Coronary artery (tissue), 2 donors: ENCODE results near the gene NUAK1.

Experiments used
- DNase-seq: peaks from one replicate; pipeline ENCODE4 v3.0.0-alpha.2; 2017; ENCODE audit warnings: low spot score
- H3K27ac ChIP-seq, 2 donors: fragments of 200-600 bp; sonication (generic); one replicate each; pipeline ENCODE4 v1.5.1; 2016 to 2019
- H3K4me3 ChIP-seq: fragments of 200-600 bp; sonication (generic); 2 replicates; pipeline ENCODE4 v1.5.1; 2016; ENCODE audit warnings: mild to moderate bottlenecking, moderate library complexity
- CTCF ChIP-seq: fragments of 200-600 bp; sonication (generic); IDR thresholded peaks from one replicate; pipeline ENCODE4 v1.5.1; 2019; ENCODE audit warnings: antibody characterized with exemption

NUAK1 gene

DNA sequence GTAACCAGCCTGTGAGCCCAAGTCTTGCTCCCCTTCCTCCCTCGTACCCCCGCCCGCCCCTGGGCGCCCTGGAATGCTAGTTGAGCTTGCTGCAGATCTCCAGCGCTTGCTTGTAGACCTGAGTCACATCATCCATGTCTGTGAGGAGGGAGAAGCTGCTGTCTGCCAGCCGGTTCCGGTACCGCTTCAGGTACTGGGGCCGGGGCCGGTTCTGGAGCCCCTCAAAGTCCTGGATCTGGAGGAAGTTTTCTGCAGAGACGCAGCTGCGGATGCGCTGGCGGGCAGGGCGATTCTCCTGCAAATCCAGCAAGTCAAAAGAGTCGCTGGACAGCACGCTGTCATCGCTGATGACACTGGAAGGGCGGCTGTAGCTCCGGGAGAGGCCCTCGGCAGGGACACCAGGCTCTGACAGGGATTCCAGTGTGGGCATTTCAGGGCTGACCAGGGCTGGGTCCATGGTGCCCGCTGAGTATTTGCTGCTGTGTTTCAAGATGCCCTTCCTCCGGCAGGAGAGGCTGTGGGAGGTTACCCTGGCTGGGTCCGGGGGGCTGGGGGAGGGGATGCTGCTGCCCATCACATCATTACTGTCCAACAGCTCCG, 71.9 kb downstream of the NUAK1 start:
- Histone ChIP-seq H3K27ac (no peak overlapping the region), H3K4me3 (no peak overlapping the region)
- no peak for TF ChIP-seq CTCF
- DNase-seq, result no peak

GRCh38 chr12:106066051-106066705, 72.6 kb downstream of the NUAK1 start:
- H3K4me3 ChIP-seq, result no peak overlapping the region
- peak overlapping the region in 1 of 2 donors; percentile 29 for H3K27ac ChIP-seq
- no peak for DNase-seq
- no peak for TF ChIP-seq CTCF

DNA sequence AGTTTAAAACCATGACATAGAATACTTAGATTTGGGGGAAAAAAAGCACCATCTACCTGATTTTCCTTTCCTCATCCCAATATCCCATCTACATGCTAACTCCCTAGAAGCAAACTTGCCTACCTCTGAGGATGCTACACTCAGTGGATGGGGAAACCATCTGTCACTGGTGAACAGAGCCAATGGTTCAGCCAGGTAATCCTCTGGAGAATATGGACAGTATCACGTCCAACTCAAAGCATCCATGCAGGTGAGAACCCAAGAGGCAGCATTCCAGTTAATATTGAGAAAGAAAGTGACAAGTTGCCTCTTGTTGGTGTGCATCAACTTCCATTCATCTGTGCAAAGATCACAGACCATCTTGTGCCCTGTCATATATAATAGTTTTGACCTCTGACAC, 73.2 kb downstream of the NUAK1 start:
- no peak overlapping the region for H3K4me3 ChIP-seq
- no peak for TF ChIP-seq CTCF
- peak overlapping the region in 1 of 2 donors; percentile 29 for H3K27ac ChIP-seq
- DNase-seq, result no peak

DNA sequence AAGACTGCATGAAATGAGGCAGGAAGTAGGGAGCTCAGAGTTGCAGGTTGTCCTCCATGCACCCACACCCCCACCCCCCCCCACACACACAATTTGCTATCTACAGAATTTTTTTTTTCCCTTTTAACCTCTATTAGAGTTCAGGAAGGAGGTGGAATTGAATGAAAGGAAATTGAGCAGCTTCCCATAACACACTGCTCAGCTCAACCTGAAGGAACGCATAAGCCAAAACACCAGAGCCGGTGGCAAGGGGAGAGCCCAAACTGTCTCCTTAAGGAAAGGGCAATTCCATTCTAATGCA, 74.1 kb downstream of the NUAK1 start:
- DNase-seq, result no peak
- TF ChIP-seq CTCF, result no peak
- Histone ChIP-seq H3K4me3 (no peak overlapping the region), H3K27ac (peak overlapping the region in 1 of 2 donors; percentile 25)

GRCh38 chr12:106063826-106064720, 74.7 kb downstream of the NUAK1 start:
- TF ChIP-seq CTCF, result no peak

GRCh38 chr12:106062693-106063092, 76.1 kb downstream of the NUAK1 start:
- Histone ChIP-seq H3K4me3 (no peak overlapping the region), H3K27ac (peak overlapping the region in 1 of 2 donors; percentile 13)
- no peak for TF ChIP-seq CTCF
- no peak for DNase-seq

More at GRCh38 chr12:106063826-106064720, 74.7 kb downstream of the NUAK1 start:
- no peak for DNase-seq
- H3K4me3 ChIP-seq, result no peak overlapping the region
- peak overlapping the region in 1 of 2 donors; percentile 25 for H3K27ac ChIP-seq
